NT2/D1 (cell line): ENCODE measurements around the gene TMUB2.

Experiments
- DNase-seq: peaks from one replicate; pipeline ENCODE4 v3.0.0-alpha.2; 2011; ENCODE audit warnings: low read depth, low spot score
- H3K27me3 ChIP-seq: 2 replicates; pipeline ENCODE4 v1.6.0; 2011; ENCODE audit warnings: mild to moderate bottlenecking; ENCODE audit not compliant: insufficient read length, insufficient read depth
- H3K36me3 ChIP-seq: 2 replicates; pipeline ENCODE4 v1.6.1; 2011; ENCODE audit warnings: mild to moderate bottlenecking, low read length, mixed read lengths; ENCODE audit not compliant: insufficient read depth, insufficient read length
- H3K4me1 ChIP-seq: 2 replicates; pipeline ENCODE4 v1.5.1; 2011; ENCODE audit not compliant: insufficient read depth, insufficient read length
- H3K4me3 ChIP-seq: 2 replicates; pipeline ENCODE4 v1.5.1; 2011; ENCODE audit warnings: low read depth; ENCODE audit not compliant: insufficient read length
- H3K9ac ChIP-seq: 2 replicates; pipeline ENCODE4 v1.6.0; 2011; ENCODE audit warnings: low read depth; ENCODE audit not compliant: insufficient read length
- H3K9me3 ChIP-seq: 2 replicates; pipeline ENCODE4 v1.5.1; 2011; ENCODE audit warnings: mild to moderate bottlenecking, low read length; ENCODE audit not compliant: insufficient read depth
- SUZ12 ChIP-seq: IDR thresholded peaks from 2 replicates; pipeline ENCODE4 v1.6.1; 2011; ENCODE audit not compliant: insufficient read length, insufficient read depth; ENCODE audit errors: extremely low read depth
- YY1 ChIP-seq: IDR thresholded peaks from 2 replicates; pipeline ENCODE4 v1.6.1; 2011; ENCODE audit not compliant: insufficient read length, insufficient read depth
- ZNF274 ChIP-seq: IDR thresholded peaks from 2 replicates; pipeline ENCODE4 v1.6.1; 2011; ENCODE audit warnings: mild to moderate bottlenecking, low read depth, low read length

The TMUB2 gene

DNA sequence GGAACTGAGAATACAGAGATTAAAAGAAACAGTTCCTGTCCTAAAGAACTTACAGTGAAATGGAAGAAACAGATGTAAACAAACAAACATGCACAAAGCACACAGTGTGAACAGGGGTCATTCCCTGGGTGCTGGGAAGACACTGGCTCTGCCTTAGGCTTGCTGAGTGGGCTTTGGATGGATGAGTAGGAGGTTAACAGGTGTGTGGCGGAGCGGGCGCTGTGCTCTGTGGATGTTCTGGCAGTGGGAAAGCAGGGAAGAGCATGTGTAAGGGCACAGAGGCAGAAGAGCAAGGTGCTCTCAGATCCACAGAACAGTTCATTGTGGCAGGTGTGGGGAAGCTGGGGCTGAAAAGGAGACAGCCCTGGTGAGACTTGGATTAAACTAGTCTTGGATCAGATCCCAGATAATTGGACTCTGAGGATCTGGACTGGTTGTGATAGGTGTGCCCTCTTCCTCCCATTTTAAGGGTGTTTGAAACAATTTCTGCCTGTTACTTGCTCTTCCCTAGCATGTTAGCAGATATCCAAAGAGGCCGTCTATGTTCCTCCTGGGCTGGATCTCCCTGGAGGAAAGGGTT is 36.9 kb upstream of the TMUB2 start:
- no peaks in the 10 kb centered on the region for H3K4me1 ChIP-seq
- DNase-seq, result no peak
- no peak overlapping the region for H3K4me3 ChIP-seq
- no peaks in the 10 kb centered on the region for H3K27me3 ChIP-seq
- no peaks in the 10 kb centered on the region for H3K9me3 ChIP-seq
- TF ChIP-seq SUZ12 (no peak), ZNF274 (no peak), YY1 (no peak)
- H3K9ac ChIP-seq, result no peak overlapping the region
- peaks cover 81% of the 10 kb centered on the region for H3K36me3 ChIP-seq

DNA sequence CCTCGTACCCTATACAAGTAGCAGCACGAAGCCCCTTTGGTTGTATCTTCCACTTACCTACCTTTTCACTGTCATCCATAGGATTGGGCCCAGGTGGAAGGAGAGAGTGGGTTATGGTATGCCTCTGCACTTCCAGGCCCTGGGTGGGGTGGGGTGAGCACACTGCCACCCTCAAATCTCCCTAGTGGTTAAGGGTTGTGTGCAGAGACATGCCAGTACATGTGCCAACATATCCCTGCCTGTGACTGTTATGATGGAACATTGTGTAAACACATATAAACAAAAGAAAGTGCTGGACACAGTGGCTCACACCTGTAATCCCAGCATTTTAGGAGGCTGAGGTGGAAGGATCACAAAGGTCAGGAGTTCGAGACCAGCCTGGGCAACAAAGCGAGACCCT is 33.9 kb upstream of the TMUB2 start:
- Histone ChIP-seq H3K9me3 (no peaks in the 10 kb centered on the region), H3K27me3 (no peaks in the 10 kb centered on the region), H3K4me3 (no peak overlapping the region), H3K36me3 (peaks cover 79% of the 10 kb centered on the region), H3K9ac (no peak overlapping the region), H3K4me1 (no peaks in the 10 kb centered on the region)
- DNase-seq, result no peak
- TF ChIP-seq YY1 (no peak), ZNF274 (no peak), SUZ12 (no peak)

DNA sequence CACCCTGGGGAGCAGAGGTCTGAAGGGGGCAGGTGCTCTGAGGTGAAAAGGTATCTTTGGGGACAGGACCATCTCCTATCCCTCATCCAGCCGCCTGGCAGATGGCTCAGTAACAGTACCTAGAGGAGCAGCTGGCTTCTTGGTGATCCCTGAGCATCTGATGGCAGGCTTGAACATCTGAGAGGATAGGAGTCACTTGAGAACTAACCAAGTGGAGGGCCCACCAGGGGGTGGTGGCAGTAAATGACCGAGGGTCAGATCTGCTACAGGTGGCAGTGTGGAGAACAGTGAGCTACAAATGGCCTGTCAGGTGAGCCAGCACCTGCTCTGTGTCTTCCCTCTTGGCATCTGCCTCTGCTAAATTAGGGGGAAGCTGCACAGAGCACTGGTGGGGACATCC is 31.3 kb upstream of the TMUB2 start:
- no peaks in the 10 kb centered on the region for H3K4me1 ChIP-seq
- H3K27me3 ChIP-seq, result no peaks in the 10 kb centered on the region
- no peak overlapping the region for H3K9ac ChIP-seq
- H3K4me3 ChIP-seq, result no peak overlapping the region
- peaks cover 78% of the 10 kb centered on the region for H3K36me3 ChIP-seq
- H3K9me3 ChIP-seq, result no peaks in the 10 kb centered on the region
- DNase-seq, result no peak
- TF ChIP-seq SUZ12 (no peak), ZNF274 (no peak), YY1 (no peak)

DNA sequence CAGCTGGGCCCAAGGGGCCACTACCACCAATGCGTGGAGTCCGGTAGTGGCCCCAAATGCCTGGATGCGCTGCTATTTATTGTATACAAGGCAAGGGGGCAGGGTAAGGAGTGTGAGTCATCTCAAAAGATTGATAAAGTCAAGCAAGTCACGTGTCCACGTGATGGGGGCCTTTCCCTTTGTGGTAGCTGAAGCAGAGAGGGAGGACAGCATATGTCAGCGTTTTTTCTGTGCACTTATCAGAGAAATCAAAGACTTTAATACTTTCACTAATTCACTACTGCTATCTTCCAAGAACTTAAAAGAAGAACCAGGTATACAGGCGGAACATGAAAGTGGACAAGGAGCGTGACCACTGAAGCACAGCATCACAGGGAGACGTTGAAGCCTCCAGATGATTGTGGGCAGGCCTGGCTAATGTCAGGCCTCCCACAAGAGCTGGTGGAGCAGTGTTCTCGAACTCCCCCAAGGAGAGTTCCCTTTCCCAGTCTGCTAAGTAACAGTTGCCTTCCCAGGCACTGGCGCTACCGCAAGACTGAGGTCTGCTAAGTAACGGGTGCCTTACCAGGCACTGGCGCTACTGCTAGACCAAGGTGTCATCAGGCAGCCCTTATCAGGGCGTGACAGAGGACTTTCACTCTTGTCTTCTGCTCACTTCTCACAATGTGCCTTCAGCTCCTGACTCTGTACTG is 27.1 kb upstream of the TMUB2 start:
- H3K36me3 ChIP-seq, result peaks cover 63% of the 10 kb centered on the region
- no peak overlapping the region for H3K4me3 ChIP-seq
- no peaks in the 10 kb centered on the region for H3K9me3 ChIP-seq
- no peaks in the 10 kb centered on the region for H3K27me3 ChIP-seq
- H3K4me1 ChIP-seq, result no peaks in the 10 kb centered on the region
- no peak overlapping the region for H3K9ac ChIP-seq
- no peak for TF ChIP-seq ZNF274
- TF ChIP-seq SUZ12, result no peak
- no peak for TF ChIP-seq YY1
- no peak for DNase-seq

DNA sequence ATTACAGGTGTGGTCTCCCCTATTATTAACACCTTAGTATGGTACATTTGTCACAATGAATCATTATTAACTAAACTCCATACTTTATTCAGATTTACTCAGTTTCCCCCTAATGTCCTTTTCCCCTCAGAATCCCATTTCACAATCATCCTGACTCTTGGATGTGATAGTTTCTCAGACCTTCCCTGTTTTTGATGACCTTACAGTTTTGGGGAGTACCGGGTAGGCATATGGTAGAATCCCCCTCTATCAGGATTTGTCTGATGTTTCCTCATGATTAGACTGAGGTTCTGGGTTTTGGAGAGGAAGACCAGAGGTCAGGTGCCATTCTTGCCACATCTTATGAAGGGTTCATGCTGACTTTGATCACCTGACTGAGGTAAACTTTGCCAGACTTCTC is 22.3 kb upstream of the TMUB2 start:
- Histone ChIP-seq H3K36me3 (peaks cover 27% of the 10 kb centered on the region), H3K27me3 (no peaks in the 10 kb centered on the region), H3K4me3 (no peak overlapping the region), H3K9ac (no peak overlapping the region), H3K4me1 (peaks cover 2% of the 10 kb centered on the region), H3K9me3 (no peaks in the 10 kb centered on the region)
- TF ChIP-seq YY1, result no peak
- no peak for TF ChIP-seq ZNF274
- no peak for TF ChIP-seq SUZ12
- DNase-seq, result no peak

DNA sequence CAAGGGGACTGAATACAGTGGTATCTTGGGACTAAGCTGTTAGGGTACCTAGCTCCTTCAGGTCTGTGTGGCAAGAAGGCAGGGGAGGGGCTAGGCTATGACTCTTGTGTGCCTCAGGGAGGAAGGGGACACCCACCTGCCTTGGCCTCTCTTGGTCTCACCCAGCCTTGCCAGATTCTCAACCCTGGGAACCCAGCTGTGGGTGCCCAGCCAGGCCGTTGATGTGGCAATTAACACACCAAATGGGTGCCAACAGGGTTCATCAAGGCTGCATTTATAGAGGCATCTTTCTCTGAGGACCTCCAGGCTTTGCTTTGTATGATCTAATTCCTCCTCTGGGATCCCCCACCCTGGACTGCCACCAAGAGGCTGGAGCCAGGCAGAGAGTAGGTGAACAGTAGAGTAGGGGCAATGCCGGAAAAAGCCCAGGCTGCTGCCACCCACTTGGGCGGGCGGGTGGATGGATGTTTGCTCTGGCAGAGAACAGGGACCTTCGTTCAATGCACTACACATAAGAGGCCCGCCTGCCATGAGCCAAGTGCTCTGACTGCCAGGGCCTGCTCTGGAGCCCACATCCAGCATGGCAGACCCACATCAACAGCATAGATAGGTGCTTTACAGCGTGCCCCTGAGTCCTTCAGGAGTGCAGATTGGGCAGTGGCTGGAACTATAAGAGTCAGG is 19.5 kb upstream of the TMUB2 start:
- Histone ChIP-seq H3K4me1 (peaks cover 23% of the 10 kb centered on the region), H3K36me3 (peaks cover 4% of the 10 kb centered on the region), H3K27me3 (no peaks in the 10 kb centered on the region), H3K9ac (no peak overlapping the region), H3K9me3 (no peaks in the 10 kb centered on the region), H3K4me3 (no peak overlapping the region)
- DNase-seq, result no peak
- TF ChIP-seq SUZ12 (no peak), ZNF274 (no peak), YY1 (no peak)

DNA sequence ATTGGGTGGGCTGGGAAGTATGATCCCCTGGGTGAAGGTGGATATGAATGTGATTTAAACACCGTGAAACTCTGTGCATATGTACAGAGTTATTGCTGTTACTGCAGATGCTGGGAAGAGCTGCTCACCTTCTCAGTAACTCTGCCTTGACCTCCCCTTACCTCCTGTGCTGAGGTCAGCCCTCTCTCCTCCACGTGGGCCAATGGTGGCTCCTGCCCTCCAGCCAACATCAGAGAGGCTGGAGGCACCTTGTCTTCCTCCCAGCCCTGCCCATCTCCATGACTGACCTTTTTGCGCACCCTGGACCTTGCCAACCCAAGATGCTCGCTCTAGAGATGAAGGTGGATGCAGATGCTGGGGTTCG is 16.7 kb upstream of the TMUB2 start:
- H3K9me3 ChIP-seq, result no peaks in the 10 kb centered on the region
- peaks cover 23% of the 10 kb centered on the region for H3K4me1 ChIP-seq
- no peak for TF ChIP-seq YY1
- TF ChIP-seq ZNF274, result no peak
- no peak for TF ChIP-seq SUZ12
- no peak overlapping the region for H3K4me3 ChIP-seq
- H3K36me3 ChIP-seq, result peaks cover 5% of the 10 kb centered on the region
- DNase-seq, result no peak
- peak overlapping the region; percentile 52 for H3K9ac ChIP-seq
- H3K27me3 ChIP-seq, result no peaks in the 10 kb centered on the region
